ENCODE measurements around the gene CLSTN3.

GRCh38 chr12:7100239-7100638 lies 29.9 kb upstream of the CLSTN3 start:
- no peak for TF ChIP-seq CTCF (conservative IDR thresholded peaks at IDR 0.05)
- TF ChIP-seq EZH2 (IDR thresholded peaks at IDR 0.05; ENCODE audit: low read depth): no peak
